ENCODE measurements around the gene KDM4C.

Gene KDM4C

DNA sequence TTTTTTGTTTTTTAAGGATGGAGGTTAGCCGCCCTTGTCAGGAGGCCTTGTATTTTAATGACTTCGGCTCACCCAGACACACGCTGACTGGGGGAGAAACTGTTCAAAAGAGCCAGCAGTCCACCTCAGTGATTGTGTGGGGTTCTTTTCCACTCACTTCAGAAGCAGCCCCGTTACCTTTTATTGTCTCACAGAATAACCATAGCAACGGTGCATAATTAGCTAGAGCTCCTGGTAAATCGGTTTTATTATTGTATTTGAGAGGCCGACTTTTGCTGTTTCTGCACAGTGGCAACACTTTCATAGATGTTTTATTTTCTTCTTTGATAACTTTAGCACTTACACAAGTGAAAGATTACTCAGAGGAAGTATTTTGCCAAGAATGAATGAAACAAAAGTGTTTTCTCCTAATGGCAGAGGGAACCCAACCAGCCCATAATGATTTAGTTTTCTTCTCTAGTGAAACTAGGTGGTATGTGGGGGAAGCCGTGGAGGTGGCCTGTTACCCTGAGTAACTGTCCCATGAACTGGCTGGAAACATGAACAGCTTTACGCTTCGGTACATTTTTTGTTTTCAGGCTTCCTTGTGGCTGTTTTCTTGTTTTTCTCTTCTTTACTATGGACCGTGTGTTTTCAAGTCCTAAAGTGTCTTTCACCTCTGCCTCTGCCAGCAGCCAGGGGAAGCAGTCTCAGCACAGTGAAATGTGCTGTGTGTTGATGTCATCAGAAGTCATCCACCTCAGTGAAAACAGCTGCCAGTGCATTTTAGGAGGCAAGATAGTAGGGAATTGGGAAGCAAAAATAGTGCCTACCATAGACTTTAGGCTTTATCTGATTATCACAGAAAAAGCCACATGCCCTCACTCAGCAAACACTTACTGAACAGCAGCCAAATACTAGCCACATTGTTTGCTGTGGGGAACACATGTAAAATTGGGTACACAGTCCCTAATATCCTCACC, 414.7 kb downstream of the KDM4C start:
- H2BK15ac ChIP-seq (replicated peaks; ENCODE audit: low read depth): no peak overlapping the region
- H3K4me3 ChIP-seq (ENCODE audit: low read length): no peak overlapping the region
- no peak overlapping the region for H3K56ac ChIP-seq (ENCODE audit: low read length)
- no peak overlapping the region for H4K5ac ChIP-seq (ENCODE audit: low read length)
- H2AK5ac ChIP-seq (ENCODE audit: low read length): no peak overlapping the region
- H3K18ac ChIP-seq (ENCODE audit: low read length): no peak overlapping the region
- H3K36me3 ChIP-seq (ENCODE audit: control insufficient read depth, insufficient read depth, low read length): no peaks in the 10 kb centered on the region
- H3K9ac ChIP-seq (ENCODE audit: low read length): no peak overlapping the region
- H3K23ac ChIP-seq (ENCODE audit: low read length): no peak overlapping the region
- no peak overlapping the region for H2BK120ac ChIP-seq (ENCODE audit: low read depth, low read length)
- no peak overlapping the region for H2BK5ac ChIP-seq (ENCODE audit: low read length)
- H4K8ac ChIP-seq (ENCODE audit: low read depth, low read length): no peak overlapping the region
- H3K4ac ChIP-seq (ENCODE audit: low read depth, low read length): no peak overlapping the region
- WGBS (ENCODE audit: extremely low coverage, insufficient coverage, low lambda C conversion rate): no CpG with 5 or more reads among the region's 11 CpGs
- no peak overlapping the region for H3K4me2 ChIP-seq (ENCODE audit: low read length)
- no peak overlapping the region for H3K27ac ChIP-seq (ENCODE audit: low read depth, low read length)
- H3K4me1 ChIP-seq (ENCODE audit: control insufficient read depth, low read depth, low read length): peaks cover 2% of the 10 kb centered on the region
- H3K79me2 ChIP-seq (ENCODE audit: control insufficient read depth, insufficient read depth, low read length): no peaks in the 10 kb centered on the region
- DNase-seq: peak; percentile 29
- no peaks in the 10 kb centered on the region for H3K27me3 ChIP-seq (ENCODE audit: insufficient read depth, low read length, poor library complexity)
- H3K79me1 ChIP-seq (ENCODE audit: low read length): no peaks in the 10 kb centered on the region

DNA sequence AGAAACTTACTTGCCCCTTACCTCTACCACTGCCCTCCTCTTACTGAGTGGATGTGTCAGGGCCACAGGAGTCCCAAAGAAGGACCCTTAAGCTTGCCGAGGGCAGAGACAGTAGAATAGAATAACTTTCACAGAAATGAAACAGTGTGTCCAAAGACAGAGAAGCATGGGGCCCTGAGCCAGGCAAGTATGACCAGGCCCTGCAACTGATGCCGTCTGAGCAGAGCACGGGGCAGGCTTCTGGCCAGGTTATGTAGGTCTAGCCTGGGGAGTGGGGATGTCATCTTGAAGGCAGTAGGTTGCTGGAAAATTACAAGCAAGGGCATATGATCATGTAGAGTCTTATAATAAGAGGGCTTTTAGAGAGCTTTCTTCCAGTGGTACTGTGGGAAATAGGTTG, 415.4 kb downstream of the KDM4C start:
- no peak overlapping the region for H4K5ac ChIP-seq (ENCODE audit: low read length)
- H2BK120ac ChIP-seq (ENCODE audit: low read depth, low read length): no peak overlapping the region
- no peaks in the 10 kb centered on the region for H3K79me2 ChIP-seq (ENCODE audit: control insufficient read depth, insufficient read depth, low read length)
- H3K23ac ChIP-seq (ENCODE audit: low read length): no peak overlapping the region
- WGBS (ENCODE audit: extremely low coverage, insufficient coverage, low lambda C conversion rate): no CpG with 5 or more reads among the region's 3 CpGs
- H3K4me1 ChIP-seq (ENCODE audit: control insufficient read depth, low read depth, low read length): peaks cover 2% of the 10 kb centered on the region
- H3K18ac ChIP-seq (ENCODE audit: low read length): no peak overlapping the region
- no peaks in the 10 kb centered on the region for H3K79me1 ChIP-seq (ENCODE audit: low read length)
- H3K9ac ChIP-seq (ENCODE audit: low read length): no peak overlapping the region
- no peak overlapping the region for H3K56ac ChIP-seq (ENCODE audit: low read length)
- no peak overlapping the region for H3K27ac ChIP-seq (ENCODE audit: low read depth, low read length)
- no peak overlapping the region for H2BK5ac ChIP-seq (ENCODE audit: low read length)
- H2BK15ac ChIP-seq (replicated peaks; ENCODE audit: low read depth): no peak overlapping the region
- no peak overlapping the region for H3K4me3 ChIP-seq (ENCODE audit: low read length)
- H3K4ac ChIP-seq (ENCODE audit: low read depth, low read length): no peak overlapping the region
- H4K8ac ChIP-seq (ENCODE audit: low read depth, low read length): no peak overlapping the region
- H3K36me3 ChIP-seq (ENCODE audit: control insufficient read depth, insufficient read depth, low read length): no peaks in the 10 kb centered on the region
- H3K4me2 ChIP-seq (ENCODE audit: low read length): no peak overlapping the region
- DNase-seq: no peak
- no peaks in the 10 kb centered on the region for H3K27me3 ChIP-seq (ENCODE audit: insufficient read depth, low read length, poor library complexity)
- H2AK5ac ChIP-seq (ENCODE audit: low read length): no peak overlapping the region

GRCh38 chr9:7174301-7174700, 416.5 kb downstream of the KDM4C start:
- H3K4me2 ChIP-seq (ENCODE audit: low read length): no peak overlapping the region

GRCh38 chr9:7174884-7175283, 417.1 kb downstream of the KDM4C start:
- WGBS (ENCODE audit: extremely low coverage, insufficient coverage, low lambda C conversion rate): no CpG with 5 or more reads among the region's 8 CpGs
- H3K9ac ChIP-seq (ENCODE audit: low read length): no peak overlapping the region
- no peaks in the 10 kb centered on the region for H3K36me3 ChIP-seq (ENCODE audit: control insufficient read depth, insufficient read depth, low read length)

More at GRCh38 chr9:7174301-7174700, 416.5 kb downstream of the KDM4C start:
- H2BK120ac ChIP-seq (ENCODE audit: low read depth, low read length): no peak overlapping the region
- no peak overlapping the region for H3K4ac ChIP-seq (ENCODE audit: low read depth, low read length)
- DNase-seq: no peak
- H3K79me1 ChIP-seq (ENCODE audit: low read length): no peaks in the 10 kb centered on the region
- H3K9ac ChIP-seq (ENCODE audit: low read length): no peak overlapping the region
- no peak overlapping the region for H3K56ac ChIP-seq (ENCODE audit: low read length)
- H3K23ac ChIP-seq (ENCODE audit: low read length): no peak overlapping the region
- no peak overlapping the region for H3K27ac ChIP-seq (ENCODE audit: low read depth, low read length)
- no peak overlapping the region for H3K18ac ChIP-seq (ENCODE audit: low read length)
- H4K5ac ChIP-seq (ENCODE audit: low read length): no peak overlapping the region
- no peaks in the 10 kb centered on the region for H3K79me2 ChIP-seq (ENCODE audit: control insufficient read depth, insufficient read depth, low read length)
- WGBS (ENCODE audit: extremely low coverage, insufficient coverage, low lambda C conversion rate): no CpG with 5 or more reads among the region's 7 CpGs
- no peak overlapping the region for H3K4me3 ChIP-seq (ENCODE audit: low read length)
- no peak overlapping the region for H2BK5ac ChIP-seq (ENCODE audit: low read length)
- H4K8ac ChIP-seq (ENCODE audit: low read depth, low read length): no peak overlapping the region
- H2BK15ac ChIP-seq (replicated peaks; ENCODE audit: low read depth): no peak overlapping the region
- H3K4me1 ChIP-seq (ENCODE audit: control insufficient read depth, low read depth, low read length): peaks cover 2% of the 10 kb centered on the region
- no peaks in the 10 kb centered on the region for H3K27me3 ChIP-seq (ENCODE audit: insufficient read depth, low read length, poor library complexity)
- H2AK5ac ChIP-seq (ENCODE audit: low read length): no peak overlapping the region
- H3K36me3 ChIP-seq (ENCODE audit: control insufficient read depth, insufficient read depth, low read length): no peaks in the 10 kb centered on the region

DNA sequence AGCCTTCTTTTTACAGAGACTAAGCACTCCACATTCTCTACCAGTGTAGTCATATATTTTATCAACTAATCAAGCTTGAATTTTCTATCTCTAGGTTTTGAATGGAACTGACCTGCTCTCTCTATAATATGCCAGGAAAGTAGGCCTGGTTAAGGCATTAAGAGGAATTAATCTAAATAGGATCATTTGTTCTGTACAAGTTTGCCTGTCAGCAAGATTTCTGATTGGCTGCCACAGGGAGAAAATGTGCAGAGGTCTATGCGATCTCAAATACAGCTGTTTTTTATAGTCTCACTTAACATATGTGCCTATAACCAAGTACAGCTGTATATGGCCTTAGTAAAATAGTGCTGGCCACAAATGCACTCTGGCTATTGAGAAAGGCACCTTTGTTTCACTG, 418.8 kb downstream of the KDM4C start:
- Histone ChIP-seq H2AK5ac (ENCODE audit: low read length) (no peak overlapping the region), H3K36me3 (ENCODE audit: control insufficient read depth, insufficient read depth, low read length) (no peaks in the 10 kb centered on the region), H3K79me2 (ENCODE audit: control insufficient read depth, insufficient read depth, low read length) (no peaks in the 10 kb centered on the region), H3K23ac (ENCODE audit: low read length) (no peak overlapping the region), H3K9ac (ENCODE audit: low read length) (no peak overlapping the region), H2BK5ac (ENCODE audit: low read length) (no peak overlapping the region), H4K5ac (ENCODE audit: low read length) (no peak overlapping the region), H3K79me1 (ENCODE audit: low read length) (no peaks in the 10 kb centered on the region), H2BK15ac (replicated peaks; ENCODE audit: low read depth) (no peak overlapping the region), H3K56ac (ENCODE audit: low read length) (no peak overlapping the region), H3K4me3 (ENCODE audit: low read length) (no peak overlapping the region), H3K4me2 (ENCODE audit: low read length) (no peak overlapping the region), H2BK120ac (ENCODE audit: low read depth, low read length) (no peak overlapping the region), H3K18ac (ENCODE audit: low read length) (no peak overlapping the region), H3K4me1 (ENCODE audit: control insufficient read depth, low read depth, low read length) (no peaks in the 10 kb centered on the region), H4K8ac (ENCODE audit: low read depth, low read length) (no peak overlapping the region), H3K4ac (ENCODE audit: low read depth, low read length) (no peak overlapping the region), H3K27ac (ENCODE audit: low read depth, low read length) (no peak overlapping the region), H3K27me3 (ENCODE audit: insufficient read depth, low read length, poor library complexity) (no peaks in the 10 kb centered on the region)
- no CpG with 5 or more reads among the region's 1 CpG for WGBS (ENCODE audit: extremely low coverage, insufficient coverage, low lambda C conversion rate)
- DNase-seq: no peak

More at GRCh38 chr9:7174884-7175283, 417.1 kb downstream of the KDM4C start:
- Histone ChIP-seq H3K4ac (ENCODE audit: low read depth, low read length) (no peak overlapping the region), H2BK15ac (replicated peaks; ENCODE audit: low read depth) (no peak overlapping the region), H4K8ac (ENCODE audit: low read depth, low read length) (no peak overlapping the region), H4K5ac (ENCODE audit: low read length) (no peak overlapping the region), H3K79me1 (ENCODE audit: low read length) (no peaks in the 10 kb centered on the region), H2AK5ac (ENCODE audit: low read length) (no peak overlapping the region), H3K27ac (ENCODE audit: low read depth, low read length) (no peak overlapping the region), H3K4me2 (ENCODE audit: low read length) (no peak overlapping the region), H3K27me3 (ENCODE audit: insufficient read depth, low read length, poor library complexity) (no peaks in the 10 kb centered on the region), H3K18ac (ENCODE audit: low read length) (no peak overlapping the region), H3K79me2 (ENCODE audit: control insufficient read depth, insufficient read depth, low read length) (no peaks in the 10 kb centered on the region), H2BK5ac (ENCODE audit: low read length) (no peak overlapping the region), H3K56ac (ENCODE audit: low read length) (no peak overlapping the region), H3K23ac (ENCODE audit: low read length) (no peak overlapping the region), H2BK120ac (ENCODE audit: low read depth, low read length) (no peak overlapping the region), H3K4me1 (ENCODE audit: control insufficient read depth, low read depth, low read length) (peaks cover 2% of the 10 kb centered on the region), H3K4me3 (ENCODE audit: low read length) (no peak overlapping the region)
- no peak for DNase-seq

All from mesendoderm (in vitro differentiated cells).